GM19468 (cell line): Measurements from ENCODE around the gene PI4K2A.
"Not testable (repeated sequence)": the region's sequence is repeated elsewhere in the genome, so short reads cannot be mapped to it uniquely, and the experiment has no call there.

ENCODE experiments used
- ATAC-seq: cut with Tn5 transposase; IDR thresholded peaks from one replicate; pipeline ENCODE4 v1.9.1; 2021; ENCODE audit warnings: mild to moderate bottlenecking, moderate library complexity, moderate number of reproducible peaks; ENCODE audit not compliant: unreplicated experiment; ENCODE audit errors: extremely low read depth

Gene PI4K2A

DNA sequence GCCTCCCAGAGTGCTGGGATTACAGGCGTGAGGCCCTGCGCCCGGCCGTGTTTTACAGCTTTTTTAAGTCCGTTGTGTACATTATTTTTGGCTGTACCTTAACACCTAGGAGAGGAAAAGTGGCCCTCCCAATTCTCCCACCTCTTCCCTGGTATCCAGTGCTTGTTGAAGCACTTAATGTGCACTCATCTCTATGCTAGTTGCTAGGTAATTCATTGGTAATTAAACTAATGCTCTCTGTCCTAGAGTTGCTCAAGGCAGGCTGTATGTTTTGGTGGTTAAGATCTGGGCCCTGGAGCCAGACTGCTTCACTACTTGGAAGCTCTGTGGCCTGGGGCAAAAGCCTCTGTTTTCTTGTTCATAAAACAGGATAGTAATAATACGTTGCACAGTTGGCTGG is 27.0 kb downstream of the PI4K2A start:
- no peak for ATAC-seq

- ATAC-seq = no peak
Observed at GRCh38 chr10:97669571-97669970, 29.1 kb downstream of the PI4K2A start.

- no peak for ATAC-seq
Observed at GRCh38 chr10:97673736-97674525, 33.5 kb downstream of the PI4K2A start.

DNA sequence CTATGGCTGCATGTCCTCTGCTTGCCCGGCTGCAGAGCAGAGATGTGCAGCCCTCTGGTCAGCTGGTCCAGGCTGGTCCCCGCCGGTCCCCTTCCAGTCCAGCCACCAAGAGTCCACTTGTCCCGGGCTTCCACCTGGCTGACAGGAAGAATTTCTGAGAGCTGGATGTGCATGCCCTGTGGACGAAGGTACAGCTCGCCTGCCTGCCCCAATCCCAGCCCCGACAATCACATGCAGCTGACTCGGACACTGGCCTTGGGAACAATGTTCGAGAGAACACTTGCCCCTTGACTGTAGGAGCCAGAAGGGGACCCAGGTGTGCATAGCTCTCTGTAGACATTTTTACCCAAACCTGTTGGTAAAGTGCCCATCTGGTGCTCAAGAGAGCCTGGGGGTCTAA is 34.8 kb downstream of the PI4K2A start:
- ATAC-seq = no peak

DNA sequence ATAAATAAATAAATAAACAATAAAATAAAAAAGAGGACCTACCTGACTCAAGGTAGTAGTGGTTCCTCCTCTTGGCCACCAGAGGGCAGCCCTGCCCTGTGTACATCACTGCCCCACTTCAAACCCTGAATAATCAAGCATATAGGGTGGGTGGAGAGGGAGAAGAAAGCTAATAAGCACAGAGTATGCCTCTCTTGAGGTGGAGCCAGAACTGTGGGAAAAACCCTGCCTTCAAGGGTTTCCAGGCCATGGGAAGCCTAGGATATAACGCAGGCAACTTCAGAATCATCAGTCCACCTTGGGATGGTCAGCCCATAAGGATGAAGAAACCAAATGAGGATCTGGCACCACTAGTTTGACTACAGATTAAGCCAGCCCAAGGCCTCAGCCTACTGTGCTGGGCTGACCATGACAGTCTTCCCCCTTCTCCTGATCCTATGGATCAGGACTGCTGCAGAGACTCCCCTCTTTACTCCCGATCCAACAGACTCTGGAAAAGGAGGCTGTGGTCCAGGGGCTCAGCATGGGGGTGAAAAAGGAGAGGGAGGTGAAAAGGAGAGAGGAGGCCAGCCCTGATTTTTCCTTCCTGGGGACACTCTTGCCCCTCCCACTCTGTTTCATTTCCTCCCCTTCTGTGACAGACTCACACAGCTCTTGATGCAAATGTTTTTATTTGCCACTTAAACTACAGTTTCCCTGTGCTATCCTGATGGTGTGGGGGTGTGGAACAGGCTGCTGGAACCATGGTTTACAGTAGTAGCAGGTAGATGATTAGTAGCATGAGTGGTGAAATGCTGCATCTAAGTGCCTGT is 36.5 kb downstream of the PI4K2A start:
- peak; percentile 51 for ATAC-seq

GRCh38 chr10:97679594-97679993 is 39.1 kb downstream of the PI4K2A start:
- ATAC-seq = no peak

- ATAC-seq = no peak
Observed at GRCh38 chr10:97682042-97682441, 41.6 kb downstream of the PI4K2A start.

GRCh38 chr10:97683556-97684367 is 43.3 kb downstream of the PI4K2A start:
- ATAC-seq = no peak

- ATAC-seq = not testable (repeated sequence)
Observed at GRCh38 chr10:97684368-97684713, 43.9 kb downstream of the PI4K2A start.

DNA sequence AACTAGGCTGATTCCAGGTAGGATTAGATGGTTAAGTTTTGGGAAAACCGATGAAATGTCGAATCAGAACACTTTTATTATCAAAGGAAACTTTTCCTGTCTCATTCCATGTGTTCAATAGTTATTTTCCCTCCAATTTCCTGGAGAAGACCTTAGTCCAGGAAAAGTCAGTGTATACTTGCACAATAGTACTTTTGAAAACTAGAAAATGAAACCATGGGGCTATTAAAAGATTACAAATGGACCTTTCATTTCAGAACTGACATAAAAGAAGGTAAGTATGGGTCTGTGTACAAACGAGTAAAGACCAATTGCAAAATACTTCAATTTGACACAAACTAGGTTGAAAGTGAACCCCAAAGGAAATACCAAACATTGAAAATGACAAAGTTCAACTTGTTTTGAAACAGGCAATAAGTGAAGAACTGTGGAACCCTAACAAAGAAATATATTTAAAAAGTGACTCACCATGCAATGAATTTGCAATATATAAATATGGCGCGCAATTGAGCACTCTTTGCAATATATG is 44.5 kb downstream of the PI4K2A start:
- ATAC-seq = no peak

DNA sequence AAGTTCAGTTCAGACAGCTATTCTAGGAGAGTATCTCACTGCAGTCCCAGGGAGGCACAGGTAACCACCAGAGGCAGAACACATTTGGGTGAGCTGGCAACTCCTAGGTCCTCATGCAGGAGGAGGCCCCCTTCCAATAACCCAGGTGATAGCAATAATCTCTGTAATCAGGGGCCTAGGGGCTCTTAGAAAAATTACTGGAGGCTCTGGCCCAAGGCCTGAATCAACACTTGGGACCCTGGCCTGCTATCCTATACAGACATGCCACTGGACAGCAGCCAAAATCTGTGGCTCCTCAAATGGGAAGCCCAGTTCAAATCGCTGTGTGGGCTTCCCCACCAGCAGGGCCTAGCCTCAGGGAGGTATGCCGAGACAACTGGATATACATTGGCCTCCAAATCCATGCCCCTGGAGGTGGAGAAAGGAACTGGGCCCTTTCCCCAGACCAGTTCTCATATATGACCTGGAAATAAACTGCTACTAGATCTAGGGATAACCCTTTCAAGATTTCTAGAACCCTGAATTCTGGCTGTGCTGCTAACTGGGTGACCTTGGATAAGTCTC is 45.0 kb downstream of the PI4K2A start:
- ATAC-seq = no peak

- no peak for ATAC-seq
Observed at GRCh38 chr10:97686301-97686961, 46.0 kb downstream of the PI4K2A start.

- ATAC-seq = peak; percentile 93
Observed at GRCh38 chr10:97686962-97687784, 46.7 kb downstream of the PI4K2A start, which contains the start of gene AVPI1. TSS of gene AVPI1 (minus strand) at chr10:97687241. CDS start at chr10:97679905, 7,336 bp downstream.

DNA sequence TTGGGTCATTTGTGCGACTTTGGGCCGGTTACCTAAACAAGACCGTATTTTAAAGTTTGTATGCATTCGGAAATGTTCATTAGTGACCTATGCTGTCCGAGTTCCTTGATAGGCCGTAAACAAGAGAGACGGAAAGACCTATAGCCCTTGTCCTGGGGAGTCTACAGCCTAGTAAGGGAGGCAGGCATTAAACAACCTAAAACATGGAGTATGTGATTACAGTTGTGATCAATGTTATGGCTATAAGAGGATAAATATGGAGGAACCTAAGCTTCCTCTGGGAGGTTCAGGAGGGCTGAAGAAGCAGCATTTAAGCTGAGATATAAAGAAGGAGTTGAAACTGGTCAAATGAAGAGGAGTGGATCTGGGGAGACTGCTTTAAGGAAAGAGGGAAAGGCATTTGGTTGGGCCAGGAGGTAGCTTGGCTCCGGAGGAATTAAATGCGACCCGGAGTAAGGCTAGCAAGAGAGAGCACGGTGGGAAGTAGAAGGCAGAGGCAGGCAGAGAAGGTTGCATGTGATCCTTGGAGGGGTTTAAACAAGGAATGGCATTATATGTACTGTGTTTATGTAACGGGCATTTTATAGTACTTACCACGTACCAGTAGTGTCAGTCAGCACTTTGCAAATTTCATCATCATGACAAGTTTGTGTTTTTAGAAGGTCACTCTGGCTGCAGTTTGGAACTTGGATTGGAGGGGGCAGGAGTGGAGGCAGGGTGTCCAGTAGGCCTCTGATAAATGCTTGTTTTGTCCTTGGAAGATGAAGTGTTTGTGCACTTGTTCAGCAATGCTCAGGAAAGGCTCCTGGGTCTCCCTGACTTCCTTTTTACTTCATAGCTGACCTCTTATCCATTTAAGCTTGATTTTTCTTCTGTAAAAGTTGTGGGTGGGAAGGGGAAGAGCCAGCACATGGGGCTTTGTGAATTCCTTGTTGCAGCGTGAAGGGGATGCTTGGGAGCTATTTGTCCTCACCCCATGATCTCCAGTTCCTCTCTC is 47.6 kb downstream of the PI4K2A start:
- no peak for ATAC-seq

DNA sequence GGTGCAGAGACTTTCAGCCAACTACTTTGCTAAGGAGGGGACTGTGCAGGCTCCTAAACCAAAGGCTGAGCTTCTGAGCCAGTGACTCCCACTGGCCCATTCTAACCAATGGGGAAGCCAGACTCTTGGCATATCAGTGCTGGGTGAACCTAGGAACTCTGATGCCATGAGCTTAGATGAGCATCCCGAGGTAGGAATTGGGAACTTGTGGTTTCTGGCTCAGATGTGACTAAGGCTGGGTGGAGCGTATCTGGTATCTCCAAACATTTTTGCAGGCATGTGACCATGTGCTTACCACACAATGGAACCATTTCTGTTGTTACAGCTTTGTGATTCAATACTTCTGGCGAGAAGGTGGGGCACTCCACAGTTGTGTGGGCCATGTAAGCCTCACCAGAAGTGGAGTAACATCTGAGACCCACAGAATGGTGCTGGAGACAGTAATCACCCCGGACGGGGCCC is 49.1 kb downstream of the PI4K2A start:
- no peak for ATAC-seq

DNA sequence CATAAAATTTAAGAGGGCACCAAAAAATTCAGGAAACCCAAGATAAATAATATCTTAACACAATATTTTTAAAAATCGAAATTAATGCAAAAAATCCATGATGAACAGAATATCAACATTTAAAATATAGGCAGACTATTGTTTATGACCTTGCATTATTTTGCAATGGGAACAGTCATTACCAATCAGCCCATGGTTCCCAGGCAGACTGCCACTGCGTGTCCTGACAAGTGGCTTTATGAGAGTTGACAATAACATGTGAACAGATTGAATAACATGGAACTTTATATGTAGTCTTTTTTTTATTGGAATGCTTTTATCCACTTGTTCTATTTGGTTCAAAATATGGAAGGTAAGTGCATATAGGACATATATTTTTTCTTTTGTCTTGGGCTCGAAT is 49.7 kb downstream of the PI4K2A start:
- no peak for ATAC-seq

- ATAC-seq = not testable (repeated sequence)
Observed at GRCh38 chr10:97698072-97698655, 57.7 kb downstream of the PI4K2A start.
